ENCODE measurements around the gene FARP1. TPM values are rescaled to one million over a fixed set of nuclear protein-coding genes. Genes with fewer than 3 reads are reported as not detected.
A peak's percentile ranks its signal among the peaks of the same experiment; 100 is the strongest.

FARP1 gene
- total RNA-seq, 4 donors from 2014 or later: 11.0 to 27.2 (median 13.6) TPM

DNA sequence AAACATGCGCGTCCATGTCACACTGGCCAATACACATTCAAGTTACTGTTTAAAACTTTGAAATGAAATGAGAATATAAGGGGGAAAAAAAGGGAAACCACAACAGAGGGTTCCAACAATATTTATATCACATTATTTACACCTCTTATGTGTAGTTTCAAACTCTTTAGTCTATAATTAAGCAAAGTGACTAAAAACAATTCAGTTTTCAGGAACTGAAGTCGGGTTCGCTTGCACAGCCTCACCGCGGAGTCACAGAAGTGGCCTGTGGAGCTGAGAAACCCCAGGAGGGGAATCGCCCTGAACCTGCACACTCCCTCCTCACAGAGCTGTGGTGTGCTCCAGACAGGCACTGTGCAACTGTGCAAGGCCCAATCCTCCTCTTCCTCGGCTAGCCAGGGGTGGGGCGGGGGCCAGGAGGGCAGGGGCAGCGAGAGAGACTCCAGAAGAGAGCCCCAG is 358.1 kb downstream of the FARP1 start:
- Histone ChIP-seq H3K4me1 (peaks cover 89% of the 10 kb centered on the region), H3K9me3 (no peaks in the 10 kb centered on the region), H3K27me3 (no peaks in the 10 kb centered on the region), H3K4me3 (no peak overlapping the region), H3K27ac (no peak overlapping the region), H3K36me3 (peaks cover 16% of the 10 kb centered on the region)
- TF ChIP-seq EP300 (IDR thresholded peaks at IDR 0.05): no peak
- WGBS: 95% methylated on average over 10 of the region's 10 CpGs
- peak in 1 of 2 donors; percentile 40 for DNase-seq (ENCODE audit: low spot score in 2 of 2)

DNA sequence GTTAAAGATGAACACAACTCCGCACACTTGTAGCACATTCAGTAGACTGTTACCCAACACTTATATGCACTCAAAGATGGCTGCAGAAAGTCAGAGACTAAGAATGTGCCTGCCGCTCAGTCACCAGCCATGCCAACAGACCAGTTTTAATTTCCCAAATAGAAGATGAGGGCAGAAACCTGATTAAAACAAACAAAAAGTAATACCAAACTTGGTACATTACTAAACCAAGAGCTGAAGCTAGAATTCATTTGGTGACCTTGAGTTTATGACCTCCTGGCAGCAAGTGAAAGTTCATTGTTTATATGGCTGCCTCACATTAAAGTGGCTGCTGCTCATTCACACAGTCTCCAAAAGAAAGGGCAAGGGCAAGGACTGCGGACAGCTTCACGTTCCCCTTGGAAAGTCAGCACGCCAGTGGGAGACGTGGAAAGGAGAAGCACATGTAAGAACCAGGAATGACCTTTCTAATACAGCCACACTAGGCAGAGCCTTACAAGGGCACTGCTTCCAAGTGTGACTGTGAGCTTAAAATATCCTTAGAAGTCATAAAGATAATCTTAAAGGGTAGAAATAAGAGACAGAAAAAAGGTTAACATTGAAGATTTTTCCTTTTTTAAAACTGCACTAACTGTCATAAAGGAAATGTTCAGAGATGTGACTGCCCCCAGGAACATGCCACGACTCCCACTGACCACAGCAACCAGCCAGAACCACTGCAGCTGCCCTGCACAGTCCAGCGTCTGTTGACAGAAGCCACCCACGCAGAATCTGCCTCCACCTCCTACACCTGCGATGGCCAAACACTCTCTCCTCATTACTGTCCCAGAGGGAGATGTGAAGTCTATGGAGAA is 360.5 kb downstream of the FARP1 start:
- Histone ChIP-seq H3K9me3 (no peaks in the 10 kb centered on the region), H3K27ac (peak overlapping the region; percentile 18), H3K4me3 (no peak overlapping the region), H3K36me3 (peaks cover 16% of the 10 kb centered on the region), H3K27me3 (no peaks in the 10 kb centered on the region), H3K4me1 (peaks cover 90% of the 10 kb centered on the region)
- WGBS: 65% methylated on average over 10 of the region's 10 CpGs
- DNase-seq (ENCODE audit: low spot score in 2 of 2): peak in 1 of 2 donors; percentile 49
- TF ChIP-seq POLR2A (IDR thresholded peaks at IDR 0.05) (no peak), POLR2AphosphoS5 (IDR thresholded peaks at IDR 0.05) (no peak), EP300 (IDR thresholded peaks at IDR 0.05) (no peak)
- TF ChIP-seq, protein P1, sequence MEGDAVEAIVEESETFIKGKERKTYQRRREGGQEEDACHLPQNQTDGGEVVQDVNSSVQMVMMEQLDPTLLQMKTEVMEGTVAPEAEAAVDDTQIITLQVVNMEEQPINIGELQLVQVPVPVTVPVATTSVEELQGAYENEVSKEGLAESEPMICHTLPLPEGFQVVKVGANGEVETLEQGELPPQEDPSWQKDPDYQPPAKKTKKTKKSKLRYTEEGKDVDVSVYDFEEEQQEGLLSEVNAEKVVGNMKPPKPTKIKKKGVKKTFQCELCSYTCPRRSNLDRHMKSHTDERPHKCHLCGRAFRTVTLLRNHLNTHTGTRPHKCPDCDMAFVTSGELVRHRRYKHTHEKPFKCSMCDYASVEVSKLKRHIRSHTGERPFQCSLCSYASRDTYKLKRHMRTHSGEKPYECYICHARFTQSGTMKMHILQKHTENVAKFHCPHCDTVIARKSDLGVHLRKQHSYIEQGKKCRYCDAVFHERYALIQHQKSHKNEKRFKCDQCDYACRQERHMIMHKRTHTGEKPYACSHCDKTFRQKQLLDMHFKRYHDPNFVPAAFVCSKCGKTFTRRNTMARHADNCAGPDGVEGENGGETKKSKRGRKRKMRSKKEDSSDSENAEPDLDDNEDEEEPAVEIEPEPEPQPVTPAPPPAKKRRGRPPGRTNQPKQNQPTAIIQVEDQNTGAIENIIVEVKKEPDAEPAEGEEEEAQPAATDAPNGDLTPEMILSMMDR (IDR thresholded peaks at IDR 0.05): no peak

DNA sequence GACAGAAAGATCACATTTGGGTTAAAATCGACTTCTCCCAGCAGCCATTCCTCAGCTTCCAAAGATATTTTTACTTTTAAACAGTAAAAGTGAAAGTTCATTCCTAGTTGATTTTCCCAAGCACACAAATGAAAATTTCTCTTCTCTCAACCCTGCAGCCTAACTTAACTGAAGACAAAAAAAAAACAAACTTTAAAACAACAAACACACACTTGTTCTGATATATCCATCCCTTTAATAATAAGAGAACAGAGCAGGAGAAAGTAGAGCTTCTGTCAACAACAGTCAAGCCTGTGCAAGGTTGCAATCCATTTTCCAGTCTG is 361.1 kb downstream of the FARP1 start:
- no peak for TF ChIP-seq EP300 (IDR thresholded peaks at IDR 0.05)
- TF ChIP-seq, protein P1 (IDR thresholded peaks at IDR 0.05): no peak
- no peak for TF ChIP-seq POLR2A (IDR thresholded peaks at IDR 0.05)
- no peak for TF ChIP-seq POLR2AphosphoS5 (IDR thresholded peaks at IDR 0.05)
- peaks cover 96% of the 10 kb centered on the region for H3K4me1 ChIP-seq
- H3K4me3 ChIP-seq: no peak overlapping the region
- no peaks in the 10 kb centered on the region for H3K27me3 ChIP-seq
- DNase-seq (ENCODE audit: low spot score in 2 of 2): no peak
- WGBS: 68% methylated on average over 1 of the region's 1 CpG
- peaks cover 12% of the 10 kb centered on the region for H3K36me3 ChIP-seq
- no peak overlapping the region for H3K27ac ChIP-seq
- no peaks in the 10 kb centered on the region for H3K9me3 ChIP-seq

DNA sequence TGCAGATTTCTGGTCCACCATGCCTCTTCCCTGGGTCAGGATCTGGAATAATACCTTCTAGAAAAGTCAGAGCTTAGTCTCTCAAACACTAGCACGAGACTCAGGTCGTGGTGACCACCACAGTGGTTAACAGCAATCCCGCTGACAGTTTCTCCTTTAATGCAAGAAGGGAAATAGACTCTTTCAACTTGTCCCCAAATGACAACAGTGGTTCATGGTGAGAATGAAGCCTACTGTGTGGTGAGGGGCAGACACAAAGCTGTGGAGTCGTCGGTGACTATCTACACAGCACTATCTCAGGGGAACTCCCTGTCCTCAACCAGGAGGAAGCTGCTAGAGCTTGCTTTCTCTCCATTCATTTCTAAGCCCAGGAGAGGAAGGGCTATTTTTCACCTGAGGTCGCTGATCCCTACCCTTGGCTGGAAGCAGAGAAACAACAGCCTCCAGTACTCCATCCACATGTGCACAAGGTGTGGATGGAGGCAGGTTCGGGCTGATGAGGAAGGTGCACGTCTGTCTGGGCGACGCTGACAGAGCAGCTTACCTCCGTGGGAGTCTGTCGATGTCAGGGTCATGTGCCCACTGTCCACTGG is 361.6 kb downstream of the FARP1 start:
- H3K9me3 ChIP-seq: no peaks in the 10 kb centered on the region
- TF ChIP-seq EP300 (IDR thresholded peaks at IDR 0.05) (no peak), POLR2AphosphoS5 (IDR thresholded peaks at IDR 0.05) (no peak), POLR2A (IDR thresholded peaks at IDR 0.05) (no peak)
- TF ChIP-seq, protein P1 (IDR thresholded peaks at IDR 0.05): no peak
- no peak for DNase-seq (ENCODE audit: low spot score in 2 of 2)
- peaks cover 98% of the 10 kb centered on the region for H3K4me1 ChIP-seq
- 81% methylated on average over 12 of the region's 12 CpGs for WGBS
- H3K36me3 ChIP-seq: peaks cover 8% of the 10 kb centered on the region
- no peak overlapping the region for H3K4me3 ChIP-seq
- H3K27ac ChIP-seq: no peak overlapping the region
- H3K27me3 ChIP-seq: no peaks in the 10 kb centered on the region

Other genes starting within 250 kb of the FARP1 start
- gene IPO5, start 189.4 kb upstream of the FARP1 start, total RNA-seq: 10 to 100 TPM; 78.8 to 93.8 (median 82.4) TPM
- gene RNF113B, start 34.2 kb downstream of the FARP1 start, total RNA-seq: not detected

All from suprapubic skin (tissue), 4 donors.